Astrocyte of the spinal cord (primary cell): ENCODE measurements around the gene CST11.
"Not testable (repeated sequence)": the region's sequence is repeated elsewhere in the genome, so short reads cannot be mapped to it uniquely, and the experiment has no call there.

ENCODE experiments used
- DNase-seq: peaks from one replicate; pipeline ENCODE4 v3.0.0; 2011; ENCODE audit warnings: low read depth, low spot score
- H3K4me3 ChIP-seq: 2 replicates; pipeline ENCODE4 v1.5.1; 2011; ENCODE audit warnings: low read depth, mild to moderate bottlenecking, low read length, moderate library complexity
- CTCF ChIP-seq: IDR thresholded peaks from 2 replicates; pipeline ENCODE4 v1.5.1; 2012; ENCODE audit warnings: low read depth, mild to moderate bottlenecking, low read length, inconsistent platforms
- in situ Hi-C: cut with HindIII; loops from 2 replicates; pipeline ENCODE4 v1.10.0; 2017; ENCODE audit warnings: low sequenced_read_pairs

Gene CST11

DNA sequence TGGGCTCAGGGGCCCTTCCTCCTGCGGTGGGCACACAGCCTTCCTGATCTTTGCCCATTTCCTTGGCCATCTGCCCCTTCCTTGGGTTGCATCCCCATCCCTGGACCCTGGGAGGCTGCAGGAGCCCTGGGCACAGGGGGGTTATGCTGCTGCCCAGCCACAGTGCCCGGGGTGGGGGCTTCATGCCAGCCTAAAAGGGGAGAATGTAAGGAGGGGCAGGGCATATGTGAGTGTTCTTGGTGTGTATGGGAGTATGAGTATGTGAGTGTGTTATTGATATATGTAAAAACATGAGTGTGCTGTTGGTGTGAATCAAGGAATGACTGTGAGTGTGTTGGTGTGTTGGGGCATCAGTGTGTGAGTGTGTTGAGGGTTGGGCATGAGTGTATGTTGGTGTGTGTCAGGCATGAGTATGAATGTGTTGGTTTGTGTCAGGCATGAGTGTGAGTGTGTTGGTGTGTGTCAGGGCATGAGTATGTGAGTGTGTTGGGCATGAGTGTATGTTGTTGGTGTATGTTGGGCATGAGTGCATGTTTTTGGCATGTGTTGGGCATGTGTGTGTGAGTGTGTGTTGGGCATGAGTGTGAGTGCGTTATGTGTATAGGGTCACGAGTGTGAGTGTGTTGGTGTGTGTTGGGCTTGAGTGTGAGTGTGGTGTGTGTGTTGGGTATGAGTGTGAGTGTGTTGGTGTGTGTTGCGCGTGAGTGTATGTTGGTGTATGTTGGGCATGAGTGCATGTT is 23.5 kb upstream of the CST11 start:
- in situ Hi-C loops: no loop called here
- no peak overlapping the region for H3K4me3 ChIP-seq
- DNase-seq: no peak
- no peak for TF ChIP-seq CTCF

DNA sequence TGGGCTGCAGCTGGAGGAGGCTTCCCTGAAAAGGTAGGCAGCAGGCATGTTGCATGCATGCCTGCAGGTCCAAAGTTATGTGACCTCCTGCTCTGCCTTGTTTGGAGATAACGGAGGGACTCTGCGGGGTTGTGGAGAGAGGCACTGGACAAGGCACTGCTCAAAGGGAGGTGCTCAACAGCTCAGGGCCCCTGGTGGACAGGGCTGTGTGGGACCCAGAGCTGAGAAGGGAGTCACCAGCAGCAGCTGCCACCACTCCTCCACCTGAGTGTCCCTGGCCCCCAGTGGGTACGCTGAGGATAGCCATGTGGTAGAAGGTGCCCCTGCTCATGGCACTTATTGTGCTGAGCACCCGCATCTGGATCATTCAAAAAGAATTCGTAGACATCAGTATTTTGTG is 22.7 kb upstream of the CST11 start:
- in situ Hi-C loops: no loop called here
- no peak for TF ChIP-seq CTCF
- H3K4me3 ChIP-seq: no peak overlapping the region
- DNase-seq: no peak

DNA sequence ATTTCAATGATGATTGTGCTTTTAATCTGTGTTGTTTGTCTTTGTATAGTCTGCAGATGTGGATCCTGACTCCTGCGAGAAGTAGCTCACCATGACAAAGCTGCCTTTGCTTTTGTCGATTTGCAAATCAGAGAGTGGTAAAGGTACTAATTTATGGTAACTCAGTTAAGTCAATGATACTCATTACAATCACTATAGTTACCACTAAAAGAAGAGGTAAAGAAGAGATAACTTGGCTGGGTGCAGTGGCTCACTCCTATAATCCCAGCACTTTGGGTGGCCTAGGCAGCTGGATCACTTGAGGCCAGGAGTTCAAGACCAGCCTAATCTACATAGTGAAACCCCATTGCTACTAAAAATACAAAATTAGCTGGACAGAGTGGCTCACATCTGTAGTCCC is 20.6 kb upstream of the CST11 start:
- DNase-seq, in situ Hi-C loops, H3K4me3 ChIP-seq: not testable (repeated sequence)

GRCh38 chr20:23472306-23472705 is 19.6 kb upstream of the CST11 start:
- H3K4me3 ChIP-seq, in situ Hi-C loops, DNase-seq: not testable (repeated sequence)

DNA sequence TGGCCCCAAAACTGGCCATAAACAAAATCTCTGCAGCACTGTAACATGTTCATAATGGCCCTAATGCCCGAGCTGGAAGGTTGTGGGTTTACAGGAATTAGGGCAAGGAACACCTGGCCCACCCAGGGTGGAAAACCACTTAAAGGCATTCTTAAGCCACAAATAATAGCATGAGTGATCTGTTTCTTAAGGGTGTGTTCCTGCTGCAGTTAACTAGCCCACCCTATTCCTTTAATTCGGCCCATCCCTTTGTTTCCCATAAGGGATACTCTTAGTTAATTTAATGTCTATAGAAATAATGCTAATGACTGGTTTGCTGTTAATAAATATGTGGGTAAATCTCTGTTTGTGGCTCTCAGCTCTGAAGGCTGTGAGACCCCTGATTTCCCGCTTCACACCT is 14.3 kb upstream of the CST11 start:
- DNase-seq, H3K4me3 ChIP-seq, in situ Hi-C loops: not testable (repeated sequence)

- in situ Hi-C loops: no loop called here
Observed at GRCh38 chr20:23461180-23461579, 8.5 kb upstream of the CST11 start.

DNA sequence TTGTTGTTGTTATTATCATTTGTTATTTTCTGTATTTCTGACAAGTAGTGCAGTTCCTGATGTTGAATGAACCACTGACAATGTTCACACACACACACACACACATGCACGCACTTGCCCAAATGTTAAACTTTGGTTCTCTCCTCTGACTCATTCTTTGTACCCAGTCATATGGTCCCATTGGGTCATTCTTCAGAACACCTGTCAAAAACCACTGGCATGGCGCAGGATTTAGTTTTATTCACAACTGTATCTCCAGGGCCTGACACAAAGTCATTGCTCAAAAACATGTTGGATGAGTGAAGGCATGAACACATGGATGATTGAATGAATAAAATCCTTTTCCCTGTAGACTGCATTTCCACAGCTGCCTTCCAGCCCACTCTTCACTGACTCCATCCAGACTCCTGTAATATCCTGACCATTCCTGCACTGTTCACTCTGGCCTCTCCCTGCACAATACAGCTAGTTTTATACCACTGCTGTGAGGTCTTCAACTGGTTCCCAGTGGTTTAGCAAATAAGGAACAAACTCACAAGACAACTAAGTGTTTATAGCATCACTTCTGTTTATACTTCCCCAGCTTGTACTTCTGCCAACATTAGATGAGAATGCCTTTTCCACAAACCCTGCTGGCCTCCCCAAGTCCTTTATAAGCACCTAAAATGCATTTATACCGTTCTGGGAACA is 6.9 kb upstream of the CST11 start:
- DNase-seq: no peak
- no peak overlapping the region for H3K4me3 ChIP-seq
- no peak for TF ChIP-seq CTCF
- in situ Hi-C loops: no loop called here

More at GRCh38 chr20:23461180-23461579, 8.5 kb upstream of the CST11 start:
- no peak for TF ChIP-seq CTCF
- H3K4me3 ChIP-seq: no peak overlapping the region
- no peak for DNase-seq

DNA sequence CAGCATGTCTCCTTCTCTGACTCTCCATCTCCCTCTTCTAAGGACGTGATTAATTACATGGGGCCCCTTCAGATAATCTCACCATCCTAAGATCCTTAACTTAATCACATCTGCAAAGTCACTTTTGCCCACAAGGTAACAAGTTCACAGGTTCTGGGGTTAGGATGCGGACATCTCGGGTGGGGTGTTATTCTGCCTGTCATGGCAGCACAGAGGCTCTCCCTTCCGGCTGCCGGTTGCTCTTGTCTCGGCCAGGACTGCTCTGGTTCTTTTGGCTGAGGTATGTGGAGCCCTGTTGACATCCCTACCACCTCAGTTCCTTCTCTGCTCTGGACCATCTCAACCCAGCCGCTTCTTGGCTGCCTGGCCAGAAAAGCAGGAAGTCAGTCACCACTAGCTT is 4.2 kb upstream of the CST11 start:
- in situ Hi-C loops: no loop called here
- no peak for TF ChIP-seq CTCF
- no peak for DNase-seq
- H3K4me3 ChIP-seq: no peak overlapping the region
